ENCODE measurements around the gene GLIS1.

GLIS1 gene

DNA sequence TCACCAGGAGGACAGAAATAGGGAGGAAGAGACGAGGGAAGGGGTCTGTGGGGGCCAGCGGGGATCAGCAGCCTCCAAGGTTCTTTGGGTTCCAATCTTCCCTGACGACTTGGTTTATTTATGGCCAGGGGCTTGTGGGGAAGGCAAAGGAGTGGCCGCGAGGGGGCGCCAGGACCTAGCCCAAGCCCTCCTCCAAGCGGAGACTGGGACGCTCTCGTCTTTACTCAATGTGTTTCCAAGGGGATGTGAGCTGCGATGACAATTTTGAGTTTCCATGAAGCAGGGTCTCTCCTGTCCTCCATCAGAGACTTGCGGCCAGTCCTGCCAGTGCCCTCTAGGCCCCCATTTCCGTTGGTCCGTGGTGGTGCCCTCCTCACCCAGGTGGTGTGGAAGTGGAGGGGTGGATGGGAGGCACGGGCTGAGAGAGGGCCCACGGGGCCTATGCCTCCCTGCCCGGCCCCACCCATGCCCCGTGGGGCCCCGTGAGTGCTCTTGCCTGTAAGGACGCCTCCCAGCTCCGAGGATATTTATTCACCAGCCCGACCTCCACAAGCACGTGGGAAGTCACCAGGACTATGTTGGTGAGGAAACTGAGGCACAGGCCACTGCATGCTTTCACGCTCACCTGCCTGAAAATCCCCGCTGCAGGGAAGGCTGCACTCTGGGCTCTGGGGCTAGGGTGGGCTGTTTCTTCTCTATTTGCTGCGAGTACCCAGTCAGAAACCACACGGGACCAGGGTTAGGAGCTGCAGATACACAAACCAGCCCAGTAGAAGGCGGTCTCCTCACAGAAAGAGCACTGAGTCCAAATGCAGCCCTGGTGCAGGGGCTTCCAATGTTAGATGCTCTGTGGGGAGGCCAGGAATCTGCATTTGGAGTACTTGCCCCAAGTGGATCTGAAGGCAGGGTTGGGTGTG lies 253.2 kb downstream of the GLIS1 start:
- peak; percentile 14 to 29 for DNase-seq (ENCODE audit: low read depth in 2 of 2)

DNA sequence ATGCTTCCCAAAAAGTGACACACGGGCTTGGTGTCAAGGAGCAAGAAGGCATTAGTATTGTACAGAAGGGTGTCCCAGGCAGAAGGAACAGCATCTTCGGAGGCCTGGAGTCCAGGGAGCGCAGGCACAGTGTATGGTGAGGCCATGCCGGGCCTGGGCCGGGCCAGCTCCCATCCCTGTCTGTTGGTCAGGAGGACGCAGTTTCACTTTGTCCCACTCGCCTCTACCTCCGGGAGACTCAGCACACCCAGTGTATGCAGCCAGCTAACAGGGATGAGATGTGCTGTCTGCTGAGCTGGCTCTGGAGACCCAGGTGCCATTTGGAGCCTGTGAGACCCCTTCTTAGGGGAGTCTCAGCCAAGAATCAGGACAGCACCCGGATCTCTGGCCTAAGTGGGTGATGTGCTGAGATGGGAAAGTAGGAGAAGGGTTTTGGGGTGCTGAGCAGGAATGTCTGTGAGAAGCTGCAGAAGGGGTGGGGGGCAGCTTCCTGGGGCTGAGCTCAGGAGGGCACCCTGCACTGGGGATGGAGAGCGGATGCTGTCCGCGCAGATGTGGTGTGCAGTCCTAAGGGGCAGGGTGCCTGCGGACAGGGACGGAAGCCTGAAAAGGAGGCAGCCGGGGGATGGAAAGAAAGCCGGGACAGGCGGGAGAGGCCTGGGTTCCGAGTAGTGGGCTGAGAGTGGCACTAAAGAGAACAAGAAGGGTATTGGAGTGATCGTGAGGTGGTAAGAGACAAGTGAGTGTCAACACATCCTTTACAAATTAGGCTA lies 254.1 kb downstream of the GLIS1 start:
- no peak for DNase-seq (ENCODE audit: low read depth in 2 of 2)

DNA sequence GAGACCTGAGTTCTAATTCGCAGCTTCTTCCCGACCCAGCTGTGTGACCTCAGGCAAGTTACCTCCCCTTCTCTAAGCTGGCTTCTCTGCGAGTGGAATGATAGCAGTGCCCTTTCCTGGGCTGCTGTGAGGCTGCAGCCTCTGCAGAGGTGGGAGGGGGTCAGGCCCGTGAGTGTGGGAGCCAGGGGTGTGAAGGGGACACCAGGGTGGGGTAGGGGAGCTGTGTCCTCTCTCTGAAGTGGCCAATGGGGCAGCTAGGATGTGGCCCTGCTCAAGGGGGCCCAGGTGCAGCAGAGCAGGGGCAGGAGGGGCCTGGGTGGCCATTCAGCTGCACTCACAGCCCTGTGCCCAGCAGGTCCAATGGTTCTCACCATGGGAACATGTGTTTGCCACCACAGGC lies 255.3 kb downstream of the GLIS1 start:
- DNase-seq (ENCODE audit: low read depth in 2 of 2): no peak

DNA sequence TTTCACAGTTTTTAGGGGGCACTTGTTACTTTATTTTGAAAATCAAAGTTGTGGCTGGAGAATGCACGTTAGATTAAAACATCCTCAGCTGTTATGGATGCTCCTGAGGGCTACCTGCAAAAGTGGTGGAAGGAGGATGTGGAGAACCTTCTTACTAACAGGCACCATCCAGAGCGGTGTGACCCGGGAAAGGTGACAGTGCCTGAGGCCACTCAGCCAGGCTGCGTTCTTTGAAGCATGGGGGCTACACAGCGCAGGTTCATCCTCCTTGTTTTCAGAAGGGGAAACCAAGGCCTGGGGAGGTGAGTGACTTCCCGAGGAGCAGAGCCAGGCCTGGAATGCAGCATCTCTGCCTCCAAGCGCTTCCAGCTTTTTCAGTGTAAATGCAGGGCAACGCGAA lies 255.8 kb downstream of the GLIS1 start:
- no peak for DNase-seq (ENCODE audit: low read depth in 2 of 2)

DNA sequence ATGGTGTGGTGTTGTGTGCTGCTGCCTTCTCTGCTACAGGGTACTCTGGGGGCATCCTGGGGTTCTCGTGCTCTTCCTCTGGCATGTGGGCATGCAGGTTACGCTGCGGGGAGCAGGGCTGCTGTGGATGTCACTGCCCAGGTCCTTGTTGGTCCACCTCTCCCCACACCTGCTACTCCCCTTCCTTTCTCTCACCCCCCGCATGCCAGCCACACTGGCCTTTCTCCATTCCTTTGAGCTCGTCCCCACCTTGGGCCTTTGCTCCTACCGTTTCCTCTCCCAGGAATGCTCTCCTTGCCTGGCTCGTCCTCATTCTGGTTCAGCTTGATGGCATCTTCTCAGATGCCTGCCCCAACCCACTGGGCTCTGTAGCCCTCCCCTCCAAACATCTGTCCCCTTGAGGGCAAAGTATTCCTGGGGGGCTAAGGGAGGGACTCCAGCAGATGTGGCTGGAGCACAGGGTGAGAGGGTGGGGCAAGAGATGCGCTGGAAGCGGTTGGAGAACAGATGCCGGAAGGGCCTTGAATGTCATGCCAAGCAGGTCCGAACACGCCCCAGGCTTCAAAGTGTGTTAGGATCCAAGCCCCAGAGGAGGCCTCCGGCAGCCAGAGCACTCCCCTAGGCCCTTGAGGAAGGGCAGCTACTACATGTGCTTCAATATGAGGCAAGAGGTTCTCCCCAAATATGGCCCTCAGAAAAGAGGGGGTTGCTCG lies 256.4 kb downstream of the GLIS1 start:
- no peak for DNase-seq (ENCODE audit: low read depth in 2 of 2)

DNA sequence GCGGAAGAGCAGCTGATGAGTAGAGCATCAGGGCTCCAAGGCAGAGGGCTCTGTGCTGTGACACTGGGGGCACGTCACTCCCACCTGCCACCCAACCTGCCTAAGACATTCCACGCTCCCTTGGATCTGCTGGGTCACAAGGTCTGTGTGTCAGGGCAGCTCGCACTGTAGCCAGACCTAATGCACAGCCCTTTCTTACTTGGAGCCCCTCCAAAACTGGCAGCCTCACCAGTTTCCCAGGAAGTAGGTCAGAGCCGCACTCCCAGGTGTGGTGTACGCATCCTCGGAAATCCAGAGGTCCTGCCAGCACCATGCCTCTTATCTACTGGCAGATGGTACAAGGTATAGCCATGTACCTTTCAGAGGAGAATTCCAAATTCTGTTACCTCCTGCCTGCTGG lies 257.5 kb downstream of the GLIS1 start:
- no peak for DNase-seq (ENCODE audit: low read depth in 2 of 2)

DNA sequence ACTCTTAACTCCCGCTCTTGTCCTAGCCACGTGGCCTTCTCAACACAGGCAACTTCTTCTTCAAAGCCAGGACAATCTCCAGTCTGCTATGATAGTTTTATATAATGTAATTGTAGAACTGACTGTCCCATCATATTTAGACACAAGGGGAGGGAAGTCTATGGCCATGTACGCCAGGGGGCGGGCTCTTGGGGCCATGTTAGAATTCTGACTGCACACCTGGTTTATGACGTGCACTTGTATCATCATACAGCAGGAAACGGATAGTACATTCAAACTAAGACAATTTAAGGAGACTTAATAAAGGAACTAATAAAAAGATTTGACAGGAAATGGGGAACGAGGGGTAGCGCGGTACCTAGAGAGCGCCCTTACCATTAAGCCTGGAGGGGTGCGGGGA lies 258.3 kb downstream of the GLIS1 start:
- DNase-seq (ENCODE audit: low read depth in 2 of 2): no peak

DNA sequence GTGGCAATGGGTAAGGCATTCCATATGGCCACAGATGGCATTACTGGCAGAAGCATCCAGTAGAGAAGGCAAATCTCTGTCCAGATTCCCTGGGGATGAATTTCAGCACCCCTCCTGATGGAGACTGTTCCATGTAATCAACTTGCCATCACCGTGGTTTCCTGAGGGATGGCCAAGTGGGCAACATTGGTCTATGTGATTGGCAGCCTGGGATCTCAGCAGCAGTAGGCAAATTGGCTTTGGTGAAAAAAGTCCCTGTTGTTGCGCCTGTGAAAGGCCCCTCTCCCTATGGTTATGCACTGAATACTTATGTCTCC lies 260.5 kb downstream of the GLIS1 start:
- no peak for DNase-seq (ENCODE audit: low read depth in 2 of 2)

DNA sequence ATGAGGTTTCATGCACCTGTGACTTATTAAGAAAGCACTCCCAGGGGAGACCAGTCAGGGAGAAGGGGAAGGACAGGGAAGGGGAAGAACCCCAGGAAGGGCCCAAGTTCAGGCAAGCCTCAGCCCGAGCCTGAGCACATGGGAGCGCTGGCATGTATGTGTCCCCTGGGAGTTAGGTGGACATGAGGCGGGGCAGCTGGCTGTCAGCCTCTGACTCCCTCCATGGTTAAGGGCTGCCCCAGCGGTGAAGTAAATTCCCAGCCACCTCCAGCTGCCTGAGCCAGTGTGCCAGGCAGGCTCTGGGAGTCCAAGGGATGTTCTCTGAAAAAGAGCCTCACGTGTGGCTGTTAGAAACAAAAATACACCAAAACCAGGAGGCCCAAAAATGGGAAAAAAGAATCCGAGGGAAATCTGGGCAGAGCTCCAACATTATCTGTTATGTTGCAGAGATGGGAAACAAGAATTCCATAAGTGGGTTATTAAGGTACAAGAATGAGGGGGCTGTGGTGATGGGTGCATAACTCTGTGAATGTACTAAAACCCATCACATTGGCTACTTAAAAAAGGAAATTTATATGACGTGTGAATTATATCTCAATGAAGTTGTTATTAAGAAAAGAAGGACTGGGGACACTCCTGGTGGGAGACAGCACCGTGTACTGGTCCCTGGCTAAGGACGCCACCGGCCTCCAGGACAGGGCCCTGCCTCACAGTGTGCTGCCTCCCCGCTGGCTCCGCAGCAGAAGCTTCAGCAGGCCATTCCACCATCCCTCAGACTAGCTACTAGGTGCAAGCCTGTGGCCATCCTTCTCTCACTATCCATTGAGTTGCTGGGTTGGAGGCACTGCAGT lies 261.1 kb downstream of the GLIS1 start:
- no peak for DNase-seq (ENCODE audit: low read depth in 2 of 2)

DNA sequence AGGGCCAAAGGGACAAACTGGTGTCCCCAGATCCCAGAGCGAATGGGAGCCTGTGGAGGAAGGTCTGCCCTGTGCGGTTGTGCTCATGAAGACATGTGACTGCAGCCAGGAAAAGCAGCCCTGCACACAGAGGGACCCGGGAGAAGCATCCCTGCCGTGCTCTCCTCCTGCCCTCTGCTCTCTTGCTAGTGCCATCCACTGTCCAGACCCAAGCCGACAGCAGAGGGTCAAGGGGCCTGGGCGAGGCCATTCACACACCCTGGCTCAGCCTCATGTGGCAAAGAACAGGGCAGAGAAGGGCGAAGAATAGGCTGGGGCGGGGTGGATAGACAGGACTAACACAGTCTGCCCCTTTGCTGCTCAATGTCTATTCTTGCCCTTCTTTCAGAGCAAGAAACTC lies 262.4 kb downstream of the GLIS1 start:
- no peak for DNase-seq (ENCODE audit: low read depth in 2 of 2)

DNA sequence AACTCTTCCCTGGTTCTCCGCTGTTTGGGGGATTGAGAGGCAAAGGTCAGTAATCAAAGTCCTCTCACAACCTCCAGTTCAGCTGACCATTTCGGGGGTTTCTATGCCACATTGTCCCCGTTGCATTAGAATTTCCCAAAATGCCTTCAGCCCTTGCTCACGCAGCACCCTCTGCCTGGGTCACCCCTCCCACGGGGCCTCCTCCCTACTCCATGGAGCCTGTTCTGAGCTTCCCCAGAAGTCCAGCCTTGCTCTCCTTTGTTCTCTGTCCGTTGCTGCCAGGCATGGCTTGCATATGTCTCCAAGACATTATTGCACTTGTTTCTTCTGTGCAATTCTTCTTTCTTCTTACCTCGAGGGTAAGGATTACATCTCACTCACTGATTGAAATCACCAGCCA lies 263.3 kb downstream of the GLIS1 start:
- no peak for DNase-seq (ENCODE audit: low read depth in 2 of 2)

DNA sequence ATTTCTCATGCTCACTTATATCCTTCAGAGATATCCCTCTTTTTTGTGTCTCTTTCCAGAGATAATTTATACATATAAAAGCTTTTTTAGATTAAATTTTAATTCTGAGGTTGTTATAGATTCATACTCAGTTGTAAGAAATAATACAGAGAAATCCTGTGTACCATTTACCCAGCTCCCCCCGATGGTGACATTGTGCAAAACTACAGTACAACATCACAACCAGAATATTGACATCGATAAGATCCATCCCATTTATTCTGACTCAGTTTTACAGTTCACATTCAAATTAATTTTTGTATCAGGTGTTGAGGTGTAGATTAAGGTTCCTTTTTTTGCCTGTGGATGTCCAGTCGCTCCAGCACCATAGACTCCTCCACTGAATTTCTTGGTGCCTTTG lies 265.5 kb downstream of the GLIS1 start:
- DNase-seq (ENCODE audit: low read depth in 2 of 2): no peak

DNA sequence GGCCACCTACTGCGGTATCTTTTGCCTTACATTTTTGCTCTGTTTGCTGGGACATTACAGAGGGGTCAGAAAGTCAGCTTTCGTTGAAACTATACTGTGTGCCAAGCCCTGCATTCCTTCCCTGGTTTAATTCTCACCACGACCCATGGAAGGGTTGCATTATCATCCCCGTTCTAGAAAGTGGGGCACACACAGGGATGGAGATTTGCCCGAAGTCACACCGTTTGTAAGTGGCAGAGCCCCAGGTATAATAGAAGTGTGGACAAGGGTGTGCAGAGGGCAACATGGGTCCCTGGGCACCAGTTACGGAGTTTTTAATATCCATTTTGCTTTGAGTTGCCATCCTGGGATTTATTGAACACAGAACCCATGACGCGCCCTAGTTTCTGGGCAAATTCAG lies 268.0 kb downstream of the GLIS1 start:
- DNase-seq (ENCODE audit: low read depth in 2 of 2): no peak

DNA sequence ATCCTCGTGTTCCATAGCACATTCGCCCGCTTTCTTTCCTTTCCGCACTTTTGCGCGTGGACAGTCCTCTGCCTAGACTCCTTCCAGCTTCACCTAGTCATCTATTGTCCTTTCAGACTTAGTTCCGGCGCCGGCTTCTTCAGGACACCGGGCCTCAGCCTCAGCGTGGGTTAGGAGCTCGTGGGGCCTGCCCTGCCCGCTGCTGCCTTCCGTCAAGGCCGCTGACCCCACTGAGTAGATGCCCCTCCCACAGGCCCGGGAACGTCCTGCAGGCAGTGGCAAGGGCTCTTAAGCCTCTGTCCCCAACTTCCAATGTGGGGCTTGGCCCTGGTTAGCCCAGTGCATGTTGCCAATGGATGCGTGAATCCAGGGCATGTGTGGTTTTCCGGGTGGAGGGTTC lies 268.4 kb downstream of the GLIS1 start:
- no peak for DNase-seq (ENCODE audit: low read depth in 2 of 2)

DNA sequence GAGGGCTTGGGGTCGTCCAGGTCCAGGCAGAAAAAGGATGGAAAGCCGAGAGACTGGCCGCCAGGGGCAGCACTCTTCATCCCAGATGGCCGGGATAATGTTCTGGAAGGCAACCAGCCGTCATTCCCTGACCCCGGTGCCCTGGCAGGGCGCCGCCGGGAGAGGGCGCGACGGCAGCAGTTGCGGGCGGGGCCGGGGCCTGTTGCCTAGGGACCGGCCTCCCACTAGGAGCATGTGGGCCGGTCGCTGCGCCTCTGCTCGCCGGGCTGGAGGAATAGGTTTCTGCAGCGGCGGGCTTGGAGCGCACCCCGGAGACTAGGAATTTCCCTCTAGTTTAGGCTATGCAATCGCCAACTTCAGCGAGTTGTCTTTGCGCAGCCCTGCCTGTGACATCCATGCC lies 268.8 kb downstream of the GLIS1 start:
- DNase-seq (ENCODE audit: low read depth in 2 of 2): no peak

DNA sequence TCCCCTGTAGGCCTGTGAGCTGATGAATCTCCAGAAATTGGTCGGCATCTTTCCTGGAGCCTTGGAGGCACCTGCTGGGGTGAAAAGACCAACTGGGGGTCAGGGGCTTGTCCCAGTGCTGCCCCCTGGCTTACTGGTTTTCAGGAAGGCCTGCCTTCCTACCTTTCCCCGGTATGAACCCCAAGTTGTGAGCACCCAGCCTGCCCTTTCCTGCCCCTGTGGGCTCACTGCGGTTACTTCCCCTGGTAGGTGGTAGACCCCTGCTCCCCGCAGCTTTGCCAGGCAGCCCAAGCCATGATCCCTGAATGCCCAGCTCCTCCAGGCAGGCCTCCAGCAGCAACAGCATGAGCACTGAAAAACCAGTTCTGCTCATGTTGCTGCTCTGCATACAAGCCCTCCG lies 269.6 kb downstream of the GLIS1 start:
- DNase-seq (ENCODE audit: low read depth in 2 of 2): no peak

DNA sequence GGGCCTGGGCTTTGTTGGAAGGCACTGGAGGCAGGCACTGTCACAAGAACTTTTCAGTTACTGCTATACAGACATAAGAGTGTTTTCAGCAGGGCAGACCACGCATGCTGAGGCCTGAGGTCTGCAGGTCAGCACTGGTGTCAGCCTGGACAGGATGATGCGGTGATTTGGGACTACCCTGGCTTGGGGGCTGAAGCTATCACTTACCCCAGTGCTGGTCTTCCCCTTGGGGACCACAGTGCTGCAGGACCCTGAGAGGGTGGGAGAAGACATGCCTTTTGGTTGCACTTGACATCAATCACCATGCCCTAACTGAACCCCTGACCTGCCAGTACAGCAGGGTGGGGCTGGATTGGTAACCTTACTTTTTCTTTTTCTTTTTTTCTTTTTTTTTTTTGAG lies 270.6 kb downstream of the GLIS1 start:
- no peak for DNase-seq (ENCODE audit: low read depth in 2 of 2)

DNA sequence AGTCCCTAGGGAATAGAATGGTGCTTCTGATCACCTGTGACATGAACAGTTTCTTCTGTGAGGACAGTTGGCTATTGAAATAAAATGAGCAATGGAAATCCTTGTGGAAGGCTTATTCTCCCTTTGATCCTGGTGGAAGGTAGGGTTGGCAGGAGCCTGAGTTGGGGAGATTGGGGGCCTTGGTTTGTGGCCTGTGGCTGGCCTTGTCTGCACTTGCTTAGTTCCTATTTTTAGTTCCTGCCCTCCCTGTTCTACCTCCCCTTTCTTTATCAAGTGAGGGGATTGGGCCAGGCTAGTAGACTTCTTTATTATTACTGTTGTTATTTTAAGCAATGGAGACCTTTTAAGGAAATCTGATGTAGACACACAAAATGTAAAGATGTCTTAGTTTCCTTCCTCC lies 271.6 kb downstream of the GLIS1 start:
- DNase-seq (ENCODE audit: low read depth in 2 of 2): no peak

DNA sequence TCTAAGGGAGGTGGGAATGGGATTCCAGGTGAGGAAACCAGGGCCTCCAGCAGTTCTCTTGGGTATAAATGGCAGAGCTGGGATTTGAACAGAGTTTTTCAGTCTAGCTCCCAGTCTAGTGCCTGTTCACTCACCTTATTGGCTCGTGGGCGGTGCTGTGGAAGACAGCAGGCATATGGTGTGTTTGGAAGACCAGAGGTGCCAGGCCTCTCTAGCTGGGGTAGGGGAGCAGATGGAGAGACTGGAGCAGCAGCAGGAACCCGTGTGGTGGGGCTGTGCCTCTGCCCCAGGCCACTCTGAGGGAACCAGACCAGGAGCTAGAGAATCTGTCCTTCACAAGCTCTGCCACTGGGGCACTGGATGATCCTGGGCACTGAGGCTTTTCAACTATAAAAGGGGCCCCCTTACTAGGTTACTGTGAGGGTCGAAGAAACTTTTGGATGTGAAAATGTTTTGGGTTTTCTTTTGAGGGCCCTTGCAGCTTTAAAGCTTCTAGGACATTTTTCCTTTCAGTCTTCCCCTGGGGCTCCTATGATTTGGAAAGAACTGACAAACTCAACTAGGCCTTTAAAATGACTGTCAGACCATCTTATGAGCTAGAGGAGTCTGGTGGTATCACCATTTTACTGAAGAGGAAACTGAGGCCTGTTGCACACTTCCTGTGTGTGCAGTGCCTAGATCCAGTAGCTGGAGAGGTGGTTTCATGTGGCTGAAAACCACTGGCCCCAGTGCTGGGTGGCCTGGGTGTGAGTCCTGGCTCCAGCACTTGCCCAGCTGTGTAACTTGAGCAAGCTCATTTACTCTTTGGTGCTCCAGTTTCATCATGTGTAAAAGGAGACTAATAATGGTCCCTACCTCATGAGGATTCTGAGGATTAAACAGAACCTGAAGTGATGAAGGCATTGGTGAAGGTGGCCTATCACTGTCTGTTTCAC lies 273.7 kb downstream of the GLIS1 start:
- DNase-seq (ENCODE audit: low read depth in 2 of 2): no peak

Data from stimulated activated CD4-positive, alpha-beta T cell treated with anti-CD3 and anti-CD28 coated beads, Interleukin-1b, Interleukin-23, amount 100 ng/mL, for 1 hour (primary cell).